B cell (primary cell): Measurements from ENCODE around the gene ACVR1. TPM values are rescaled to one million over a fixed set of nuclear protein-coding genes. Genes with fewer than 3 reads are reported as not detected.

Experiments
- ATAC-seq: fragments of 200-7000 bp; cut with Tn5 transposase; one replicate; pipeline ENCODE4 v1.10.0; 2021; ENCODE audit warnings: low read depth, mild to moderate bottlenecking, moderate number of reproducible peaks, moderate library complexity
- CTCF ChIA-PET: fragments of 350-600 bp; sonication (Branson Sonifier 250); formaldehyde crosslinking; loops from one replicate; lab custom pipeline; 2021; ENCODE audit warnings: antibody characterized with exemption, inconsistent platforms; lab: Charles Lee
- POLR2A ChIA-PET: fragments of 350-600 bp; sonication (Branson Sonifier 250); formaldehyde crosslinking; loops from one replicate; lab custom pipeline; 2021; ENCODE audit warnings: antibody characterized with exemption; lab: Charles Lee
- DNase-seq: peaks from one replicate; pipeline ENCODE4 v3.0.0; 2013
- H2AFZ ChIP-seq: 2 replicates; pipeline ENCODE4 v1.6.1; 2012; ENCODE audit warnings: mild to moderate bottlenecking, low read depth, low read length; ENCODE audit not compliant: insufficient read depth, poor library complexity, severe bottlenecking
- H3K27ac ChIP-seq, 2 donors: 1 replicate in 1 of 2; 2 replicates in 1 of 2; pipeline ENCODE4 v1.5.1; 2012 to 2013; ENCODE audit warnings: low read length in 2 of 2, mild to moderate bottlenecking in 2 of 2, moderate library complexity in 1 of 2
- H3K27me3 ChIP-seq, 4 experiments: fragments of 200-600 bp in 1 of 4; sonication (generic) in 1 of 4; replicated peaks in 1 of 4; 1 replicate in 2 of 4; 2 replicates in 2 of 4; pipeline versions ENCODE4 v1.6.1 to v1.7.0; 2013 to 2016; ENCODE audit warnings: low read length in 3 of 4, mild to moderate bottlenecking in 2 of 4, mixed read lengths in 1 of 4, moderate library complexity in 1 of 4; ENCODE audit not compliant: insufficient read depth in 4 of 4, control insufficient read depth in 3 of 4; ENCODE audit errors: control extremely low read depth in 1 of 4
- H3K36me3 ChIP-seq, 2 experiments: replicated peaks in 1 of 2; 1 replicate in 1 of 2; 2 replicates in 1 of 2; pipeline versions ENCODE4 v1.6.1 to v1.7.1; 2013; ENCODE audit warnings: low read length in 1 of 2; ENCODE audit not compliant: insufficient read depth in 2 of 2, control insufficient read depth in 1 of 2; ENCODE audit errors: control extremely low read depth in 1 of 2, extremely low read depth in 1 of 2
- H3K4me1 ChIP-seq, 2 donors: fragments of 200-600 bp in 1 of 2; sonication (generic) in 1 of 2; 1 replicate in 1 of 2; 2 replicates in 1 of 2; pipeline versions ENCODE4 v1.5.1 to v1.6.1; 2013 to 2017; ENCODE audit warnings: low read length in 2 of 2; ENCODE audit not compliant: control insufficient read depth in 2 of 2, insufficient read depth in 2 of 2
- H3K4me2 ChIP-seq: replicated peaks from 2 replicates; pipeline ENCODE3; 2012; ENCODE audit warnings: mild to moderate bottlenecking, low read depth, low read length; ENCODE audit not compliant: poor library complexity, severe bottlenecking
- H3K4me3 ChIP-seq, 5 experiments: fragments of 200-600 bp in 1 of 5; sonication (generic) in 1 of 5; 1 replicate in 3 of 5; 2 replicates in 2 of 5; pipeline versions ENCODE4 v1.5.1 to v1.7.0; 2011 to 2016; ENCODE audit warnings: low read length in 4 of 5, mild to moderate bottlenecking in 4 of 5, low read depth in 2 of 5, control low read depth in 1 of 5, moderate library complexity in 1 of 5; ENCODE audit not compliant: insufficient read depth in 1 of 5; ENCODE audit errors: control extremely low read depth in 1 of 5, extremely low read depth in 1 of 5
- H3K79me2 ChIP-seq: fragments of 200-600 bp; sonication (generic); one replicate; pipeline ENCODE4 v1.6.0; 2016; ENCODE audit warnings: low read length; ENCODE audit not compliant: control insufficient read depth, insufficient read depth
- H3K9ac ChIP-seq: fragments of 200-600 bp; sonication (generic); 2 replicates; pipeline ENCODE4 v1.6.1; 2017; ENCODE audit warnings: mild to moderate bottlenecking, low read length, moderate library complexity
- H3K9me3 ChIP-seq, 3 donors: one replicate each; pipeline versions ENCODE4 v1.6.1 to v1.7.1; 2013; ENCODE audit warnings: low read length in 2 of 3; ENCODE audit not compliant: control insufficient read depth in 2 of 3, insufficient read depth in 1 of 3; ENCODE audit errors: control extremely low read depth in 1 of 3
- H4K20me1 ChIP-seq: 2 replicates; pipeline ENCODE4 v1.6.0; 2012; ENCODE audit warnings: mild to moderate bottlenecking, low read length; ENCODE audit not compliant: insufficient read depth, control insufficient read depth, poor library complexity, severe bottlenecking
- H3K27ac Mint-ChIP-seq: one replicate; pipeline ENCODE4 v1.8.0; 2021; ENCODE audit warnings: mixed read lengths
- H3K27me3 Mint-ChIP-seq: one replicate; pipeline ENCODE4 v1.8.0; 2021; ENCODE audit warnings: mixed read lengths
- H3K4me1 Mint-ChIP-seq: one replicate; pipeline ENCODE4 v1.8.0; 2021; ENCODE audit warnings: mixed read lengths
- H3K4me3 Mint-ChIP-seq: one replicate; pipeline ENCODE4 v1.8.0; 2021; ENCODE audit warnings: mixed read lengths
- H3K9me3 Mint-ChIP-seq: one replicate; pipeline ENCODE4 v1.8.0; 2022; ENCODE audit warnings: mixed read lengths; ENCODE audit not compliant: insufficient read depth
- EZH2 ChIP-seq: IDR thresholded peaks from 2 replicates; pipeline ENCODE4 v1.6.1; 2012; ENCODE audit warnings: borderline replicate concordance, low read depth, mild to moderate bottlenecking, moderate library complexity, low read length; ENCODE audit not compliant: insufficient read depth, poor library complexity, severe bottlenecking
- WGBS: methylation state at CpG from one replicate; pipeline ENCODE4 v1.1.5; 2013; ENCODE audit warnings: missing lambda C conversion rate; ENCODE audit not compliant: insufficient coverage; 5-methylcytosine and 5-hydroxymethylcytosine counted together
- intact Hi-C: fragments of 100-400 bp; cut with micrococcal nuclease; formaldehyde crosslinking; loops from one replicate; pipeline ENCODE4 v1.10.0; 2022
- polyA plus RNA-seq: library from polyadenylated mRNA; depleted of rRNA; stranded (reverse); fragments of >200 nt; gene quantifications from 2 replicates; pipeline ENCODE4 v1.2.3, GENCODE V29; 2012
- total RNA-seq, 2 donors: library from RNA; stranded (reverse); fragments of 120-200 nt in 1 of 2; gene quantifications; 1 replicate in 1 of 2; 2 replicates in 1 of 2; pipeline versions ENCODE4 v1.2.3 to v1.2.4, GENCODE V29; 2013 to 2022
- TF ChIP-seq, protein P1 (sequence below): fragments of 200-600 bp; IDR thresholded peaks from one replicate; pipeline ENCODE4 v1.8.0; 2022; ENCODE audit warnings: antibody characterized with exemption, mild to moderate bottlenecking

Gene ACVR1
- total and polyA plus RNA-seq, 2 donors (not counting 1 experiment from before 2014, with no cell fraction given): 3.7 to 11.7 TPM

DNA sequence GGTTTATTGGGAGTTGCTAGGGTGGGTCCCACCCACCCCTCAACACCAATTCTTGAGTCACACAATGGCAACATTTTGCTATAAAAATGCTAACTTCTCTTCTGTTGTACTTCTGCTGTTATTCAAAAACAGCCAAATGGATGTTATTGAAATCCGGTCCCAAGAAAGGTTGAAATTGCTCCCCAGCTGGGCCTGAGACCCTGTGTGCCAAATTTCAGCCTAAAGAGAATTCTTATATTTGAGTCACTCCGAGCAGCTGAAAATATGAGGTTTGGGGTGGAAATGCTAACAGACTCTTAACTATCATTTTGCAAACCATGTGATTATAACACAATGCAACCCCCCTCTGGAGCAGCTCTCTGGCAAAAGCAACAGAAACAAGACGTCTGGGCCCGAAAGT is 27.0 kb upstream of the ACVR1 start:
- H3K4me3 Mint-ChIP-seq: no peak overlapping the region
- H3K27ac ChIP-seq: no peak overlapping the region
- H3K27me3 Mint-ChIP-seq: no peaks in the 10 kb centered on the region
- 94% methylated on average over 2 of the region's 4 CpGs for WGBS
- ChIA-PET POLR2A (no interaction called here), CTCF (interaction anchor here (0.6 to 1.5 kb wide), 4 partner anchors 26 to 576 kb away, joined by 3 to 4 read pairs (median 4); no protein-coding TSS in a partner anchor)
- no peaks in the 10 kb centered on the region for H3K9me3 Mint-ChIP-seq
- TF ChIP-seq EZH2: no peak
- TF ChIP-seq, protein P1, sequence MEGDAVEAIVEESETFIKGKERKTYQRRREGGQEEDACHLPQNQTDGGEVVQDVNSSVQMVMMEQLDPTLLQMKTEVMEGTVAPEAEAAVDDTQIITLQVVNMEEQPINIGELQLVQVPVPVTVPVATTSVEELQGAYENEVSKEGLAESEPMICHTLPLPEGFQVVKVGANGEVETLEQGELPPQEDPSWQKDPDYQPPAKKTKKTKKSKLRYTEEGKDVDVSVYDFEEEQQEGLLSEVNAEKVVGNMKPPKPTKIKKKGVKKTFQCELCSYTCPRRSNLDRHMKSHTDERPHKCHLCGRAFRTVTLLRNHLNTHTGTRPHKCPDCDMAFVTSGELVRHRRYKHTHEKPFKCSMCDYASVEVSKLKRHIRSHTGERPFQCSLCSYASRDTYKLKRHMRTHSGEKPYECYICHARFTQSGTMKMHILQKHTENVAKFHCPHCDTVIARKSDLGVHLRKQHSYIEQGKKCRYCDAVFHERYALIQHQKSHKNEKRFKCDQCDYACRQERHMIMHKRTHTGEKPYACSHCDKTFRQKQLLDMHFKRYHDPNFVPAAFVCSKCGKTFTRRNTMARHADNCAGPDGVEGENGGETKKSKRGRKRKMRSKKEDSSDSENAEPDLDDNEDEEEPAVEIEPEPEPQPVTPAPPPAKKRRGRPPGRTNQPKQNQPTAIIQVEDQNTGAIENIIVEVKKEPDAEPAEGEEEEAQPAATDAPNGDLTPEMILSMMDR: no peak
- H3K4me1 ChIP-seq: peaks cover 11 to 17% of the 10 kb centered on the region in 2 donors
- H3K79me2 ChIP-seq: no peaks in the 10 kb centered on the region
- peaks cover 12% of the 10 kb centered on the region for H3K4me1 Mint-ChIP-seq
- no peak overlapping the region for H3K9ac ChIP-seq
- ATAC-seq (no peak), DNase-seq (no peak)
- H3K9me3 ChIP-seq: peaks cover 0 to 3% (median 0%) of the 10 kb centered on the region in 3 donors
- H3K36me3 ChIP-seq: no peaks in the 10 kb centered on the region
- intact Hi-C loops: no loop called here
- H3K4me2 ChIP-seq: no peak overlapping the region
- no peak overlapping the region for H3K4me3 ChIP-seq
- H2AFZ ChIP-seq: no peak overlapping the region
- no peaks in the 10 kb centered on the region for H3K27me3 ChIP-seq
- H4K20me1 ChIP-seq: no peaks in the 10 kb centered on the region
- H3K27ac Mint-ChIP-seq: no peak overlapping the region

DNA sequence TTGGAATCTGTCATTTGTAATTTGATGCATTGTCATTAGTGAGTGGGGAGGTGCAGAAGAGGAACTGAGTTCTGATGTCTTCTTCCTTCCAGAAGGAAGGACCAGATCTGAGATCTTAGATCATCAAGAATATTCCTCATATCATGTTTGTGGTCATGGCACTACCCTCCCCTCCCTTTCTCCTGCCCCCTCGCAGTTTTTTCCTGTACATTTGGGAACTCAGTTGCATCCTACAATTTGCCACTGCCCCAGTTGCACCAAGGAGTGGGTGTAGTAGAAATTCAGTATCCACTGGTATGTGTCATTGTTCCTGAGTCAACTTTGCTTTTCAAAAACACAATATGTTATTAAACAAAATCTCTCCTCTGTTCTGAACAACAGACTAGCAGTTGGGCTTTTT is 26.6 kb upstream of the ACVR1 start:
- Histone ChIP-seq H3K27me3 (no peaks in the 10 kb centered on the region), H3K9ac (no peak overlapping the region), H3K79me2 (no peaks in the 10 kb centered on the region), H3K9me3 (peaks cover 0 to 3% (median 0%) of the 10 kb centered on the region in 3 donors), H3K36me3 (no peaks in the 10 kb centered on the region), H3K27ac (no peak overlapping the region), H4K20me1 (no peaks in the 10 kb centered on the region), H3K4me3 (no peak overlapping the region), H3K4me1 (peaks cover 16 to 21% of the 10 kb centered on the region in 2 donors), H2AFZ (no peak overlapping the region), H3K4me2 (no peak overlapping the region)
- Mint-ChIP-seq H3K4me3 (no peak overlapping the region), H3K27me3 (no peaks in the 10 kb centered on the region), H3K4me1 (peaks cover 16% of the 10 kb centered on the region), H3K27ac (no peak overlapping the region), H3K9me3 (no peaks in the 10 kb centered on the region)
- ATAC-seq (no peak), DNase-seq (no peak)
- no CpG with 5 or more reads among the region's 1 CpG for WGBS
- CTCF ChIA-PET: interaction anchor here (1.0 to 1.5 kb wide), 3 partner anchors 26 to 575 kb away, joined by 3 to 4 read pairs (median 4); no protein-coding TSS in a partner anchor
- TF ChIP-seq EZH2: no peak
- TF ChIP-seq, protein P1: no peak
- intact Hi-C loops: no loop called here
- POLR2A ChIA-PET: no interaction called here
